DMS153 treated with DMSO at 0.1 percent for 48 hours (cell line): ENCODE results near the gene RABGAP1L.
"Not testable (repeated sequence)": the region's sequence is repeated elsewhere in the genome, so short reads cannot be mapped to it uniquely, and the experiment has no call there.

Source experiments
- DNase-seq: peaks from one replicate; lab custom pipeline; 2025; ENCODE audit not compliant: unreplicated experiment; lab: John Stamatoyannopoulos, UW

Gene RABGAP1L

DNA sequence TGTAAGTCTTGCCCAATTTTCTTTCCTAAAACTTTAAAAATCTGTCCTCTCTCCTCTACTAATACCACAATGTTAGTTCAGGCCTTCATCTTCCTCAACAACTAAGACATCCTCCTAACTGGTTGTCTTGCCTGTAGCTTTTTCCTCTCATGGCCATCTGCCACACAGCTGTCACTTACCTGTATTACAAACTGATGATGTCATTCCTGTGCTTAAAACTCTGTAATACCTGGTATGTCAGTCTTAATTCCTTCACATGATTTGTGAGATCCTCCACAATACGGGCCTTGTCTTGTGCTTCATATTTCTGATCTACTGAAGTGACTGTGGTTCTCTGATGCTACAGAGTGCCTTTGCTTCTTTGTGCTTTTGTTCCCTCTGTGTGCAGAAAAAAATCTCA, 854.1 kb downstream of the RABGAP1L start:
- DNase-seq = no peak

DNA sequence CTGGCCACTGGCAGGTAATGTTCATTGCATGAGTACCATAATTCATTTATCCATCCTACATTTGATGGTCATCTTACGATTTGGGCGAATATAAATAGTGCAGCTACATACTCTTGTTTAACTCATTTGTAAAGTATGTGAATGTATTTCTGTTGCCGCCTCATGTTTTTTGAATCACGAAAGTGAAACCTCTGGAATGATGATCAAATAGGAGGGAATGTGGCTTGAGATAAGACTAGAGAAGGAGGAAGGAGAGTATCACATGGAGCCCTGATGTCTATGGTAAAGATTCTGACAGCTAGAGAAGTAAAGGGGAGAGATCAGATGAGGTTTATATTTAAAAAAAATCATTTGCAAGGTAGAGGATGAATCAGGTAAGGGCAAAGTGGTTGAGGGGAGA, 855.9 kb downstream of the RABGAP1L start:
- no peak for DNase-seq

- DNase-seq = no peak
Observed at GRCh38 chr1:175019524-175019923, 860.2 kb downstream of the RABGAP1L start.

- DNase-seq = peak; percentile 99
Observed at GRCh38 chr1:175023043-175023921, 864.0 kb downstream of the RABGAP1L start, which contains the start of gene MRPS14. TSS of gene MRPS14 (minus strand) at chr1:175023425. CDS start at chr1:175023408, 17 bp downstream.

GRCh38 chr1:175023922-175024242, 864.6 kb downstream of the RABGAP1L start:
- not testable (repeated sequence) for DNase-seq

- DNase-seq = no peak
Observed at GRCh38 chr1:175024773-175025172, 865.5 kb downstream of the RABGAP1L start.

DNA sequence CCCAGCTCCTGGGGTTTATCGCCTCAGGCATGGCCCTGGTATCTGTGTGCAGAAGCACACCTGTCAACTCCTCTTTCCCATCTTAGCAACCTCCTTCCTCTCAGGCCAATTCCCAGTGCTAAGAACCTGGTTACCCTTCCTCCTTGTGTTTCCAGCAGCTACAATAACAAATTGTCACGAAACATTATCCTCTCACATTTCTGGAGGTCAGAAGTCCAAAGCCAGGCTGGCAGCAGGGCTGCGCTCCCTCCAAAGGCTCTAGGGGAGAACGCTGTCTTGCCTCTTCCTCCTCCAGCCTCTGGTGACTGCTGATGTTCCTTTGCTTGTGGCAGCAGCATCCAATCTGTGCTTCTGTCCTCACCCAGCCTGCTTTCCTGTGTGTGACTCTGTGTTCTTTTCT, 874.6 kb downstream of the RABGAP1L start:
- DNase-seq = no peak

GRCh38 chr1:175034775-175035174, 875.5 kb downstream of the RABGAP1L start:
- no peak for DNase-seq

- no peak for DNase-seq
Observed at GRCh38 chr1:175035865-175036264, 876.5 kb downstream of the RABGAP1L start.

DNA sequence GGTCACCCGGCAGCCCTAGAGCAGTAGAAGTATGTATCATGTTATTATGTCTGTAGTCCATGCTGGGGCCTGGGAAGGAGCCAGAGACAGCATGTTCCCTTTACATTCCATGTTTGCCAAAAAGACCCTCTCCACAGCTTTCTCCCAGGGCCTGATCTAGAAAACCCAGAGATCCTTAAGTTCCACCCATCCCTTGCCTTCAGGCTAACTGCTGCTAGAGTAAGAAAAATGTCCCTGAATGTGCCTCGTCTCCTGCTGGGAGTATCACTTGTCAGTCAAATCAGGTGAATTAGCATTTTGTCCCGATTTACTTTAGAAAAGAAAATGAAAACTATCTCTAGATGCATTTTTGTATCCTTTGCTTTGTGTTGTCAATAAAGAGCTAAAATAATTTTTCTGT, 877.2 kb downstream of the RABGAP1L start:
- no peak for DNase-seq

- no peak for DNase-seq
Observed at GRCh38 chr1:175037416-175037815, 878.1 kb downstream of the RABGAP1L start.

GRCh38 chr1:175040324-175040879, 881.1 kb downstream of the RABGAP1L start:
- no peak for DNase-seq

- DNase-seq = no peak
Observed at GRCh38 chr1:175042650-175043049, 883.3 kb downstream of the RABGAP1L start.

DNA sequence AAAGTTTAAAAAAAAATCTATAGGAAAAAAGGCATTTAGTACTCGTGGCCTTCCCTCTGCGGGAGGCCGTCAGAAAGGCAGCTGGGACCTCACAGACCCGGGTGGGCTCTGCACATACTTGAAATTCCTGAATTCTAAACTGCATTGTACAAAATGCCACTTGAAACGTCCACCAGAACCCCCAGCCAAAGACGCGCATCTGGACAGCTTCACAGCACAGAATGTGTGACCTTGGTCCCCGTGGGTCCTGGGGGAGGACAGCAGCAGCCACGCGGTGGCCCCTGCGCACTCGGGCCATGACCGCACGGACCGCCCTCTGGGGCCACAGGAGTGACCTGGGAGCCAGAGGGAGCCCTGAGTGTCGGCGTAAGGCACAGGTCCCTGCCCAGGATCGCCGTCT, 884.5 kb downstream of the RABGAP1L start:
- no peak for DNase-seq

DNA sequence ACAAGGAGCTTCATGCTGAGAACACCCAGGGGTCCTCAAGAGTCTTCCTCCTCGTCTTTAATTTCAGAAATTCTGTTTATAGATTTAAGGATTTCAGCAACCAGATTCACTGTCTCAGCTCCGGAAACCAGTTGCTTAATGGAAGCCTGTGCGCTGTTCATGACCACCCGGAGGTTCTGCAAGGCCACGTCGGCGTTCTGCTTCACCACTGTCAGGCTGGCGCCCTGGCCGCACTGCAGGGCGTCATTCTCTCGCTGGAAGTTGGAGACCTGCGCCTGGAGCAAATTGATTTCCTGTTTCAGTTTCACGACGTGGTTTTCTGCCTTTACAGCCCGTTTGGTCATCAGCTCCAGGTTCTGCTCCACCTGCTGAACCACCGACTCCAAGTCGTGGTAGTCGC, 885.3 kb downstream of the RABGAP1L start:
- not testable (repeated sequence) for DNase-seq
